GM10248 (cell line): ENCODE results near the gene ZCCHC10.
"Not testable (repeated sequence)": the region's sequence is repeated elsewhere in the genome, so short reads cannot be mapped to it uniquely, and the experiment has no call there.

Experiments used
- CTCF ChIA-PET: fragments of 300-600 bp; sonication (Branson Sonifier 250); formaldehyde crosslinking; extraction: SDS; loops from one replicate; lab custom pipeline; 2021; ENCODE audit warnings: antibody characterized with exemption; lab: Yijun Ruan, JAX
- POLR2A ChIA-PET: fragments of 350-650 bp; sonication (Branson Sonifier 250); formaldehyde crosslinking; extraction: SDS; loops from one replicate; lab custom pipeline; 2020; ENCODE audit warnings: antibody characterized with exemption; lab: Yijun Ruan, JAX
- DNase-seq: peaks from one replicate; pipeline ENCODE4 v3.0.0; 2012; ENCODE audit errors: extremely low spot score
- CTCF ChIP-seq: IDR thresholded peaks from 2 replicates; pipeline ENCODE4 v1.5.1; 2012; ENCODE audit warnings: mild to moderate bottlenecking, low read depth; ENCODE audit errors: extremely low read depth, missing control alignments, control extremely low read depth

The ZCCHC10 gene

GRCh38 chr5:132979976-132980375 lies 46.4 kb downstream of the ZCCHC10 start:
- ChIA-PET POLR2A (no interaction called here), CTCF (no interaction called here)
- no peak for TF ChIP-seq CTCF
- no peak for DNase-seq

GRCh38 chr5:132979367-132979940 lies 46.9 kb downstream of the ZCCHC10 start:
- ChIA-PET CTCF (interaction anchor here (0.6 kb wide), 1 partner anchor 15 kb away, joined by 3 read pairs; no protein-coding TSS in a partner anchor), POLR2A (no interaction called here)
- no peak for DNase-seq
- TF ChIP-seq CTCF = no peak

GRCh38 chr5:132976852-132977251 lies 49.5 kb downstream of the ZCCHC10 start:
- DNase-seq = no peak
- POLR2A ChIA-PET = interaction anchor here (1.3 to 1.5 kb wide), 2 partner anchors 13 to 17 kb away, joined by 3 to 4 read pairs; no protein-coding TSS in a partner anchor
- CTCF ChIA-PET = interaction anchor here (1.0 to 1.3 kb wide), 2 partner anchors 13 to 56 kb away, joined by 3 to 5 read pairs; partner anchors contain the start of gene AFF4
- no peak for TF ChIP-seq CTCF

- POLR2A ChIA-PET, CTCF ChIA-PET, DNase-seq: not testable (repeated sequence)
Observed at GRCh38 chr5:132972436-132972828, 53.9 kb downstream of the ZCCHC10 start.

GRCh38 chr5:132971483-132972435 lies 54.6 kb downstream of the ZCCHC10 start:
- ChIA-PET POLR2A (no interaction called here), CTCF (no interaction called here)
- DNase-seq = no peak
- no peak for TF ChIP-seq CTCF

GRCh38 chr5:132965120-132965519 lies 61.2 kb downstream of the ZCCHC10 start:
- no peak for TF ChIP-seq CTCF
- POLR2A ChIA-PET = no interaction called here
- CTCF ChIA-PET = no interaction called here

More at GRCh38 chr5:132965120-132965519, 61.2 kb downstream of the ZCCHC10 start:
- no peak for DNase-seq
